AG04449 (cell line): ENCODE results near the gene RAD52.

Experiments used
- CTCF ChIA-PET: fragments of 350-600 bp; formaldehyde crosslinking; extraction: SDS; loops from one replicate; lab custom pipeline; 2021; ENCODE audit warnings: antibody characterized with exemption; lab: Yijun Ruan, JAX
- POLR2A ChIA-PET: fragments of 400-600, 350-600 bp; formaldehyde crosslinking; extraction: SDS; loops from one replicate; lab custom pipeline; 2020; ENCODE audit warnings: antibody characterized with exemption, inconsistent platforms; lab: Yijun Ruan, JAX
- DNase-seq: peaks from one replicate; pipeline ENCODE4 v3.0.0-alpha.2; 2010; ENCODE audit warnings: low read depth, low spot score
- H3K4me3 ChIP-seq: 2 replicates; pipeline ENCODE4 v1.5.1; 2011; ENCODE audit warnings: low read depth, mild to moderate bottlenecking, control low read depth, low read length
- CTCF ChIP-seq: IDR thresholded peaks from one replicate; pipeline ENCODE4 v1.5.1; 2011; ENCODE audit warnings: mild to moderate bottlenecking, moderate library complexity, low read length, control low read depth, inconsistent platforms; ENCODE audit not compliant: insufficient read depth; ENCODE audit errors: missing control alignments

The RAD52 gene

GRCh38 chr12:931591-931990 is 17.9 kb downstream of the RAD52 start:
- DNase-seq: no peak
- CTCF ChIA-PET: no interaction called here
- POLR2A ChIA-PET: no interaction called here
- H3K4me3 ChIP-seq: no peak overlapping the region
- no peak for TF ChIP-seq CTCF

- no peak for TF ChIP-seq CTCF
- ChIA-PET CTCF (interaction anchor here (1.1 kb wide), 1 partner anchor 20 kb away, joined by 3 read pairs; no protein-coding TSS in a partner anchor), POLR2A (no interaction called here)
- no peak overlapping the region for H3K4me3 ChIP-seq
- DNase-seq: no peak
Observed at GRCh38 chr12:931060-931459, 18.4 kb downstream of the RAD52 start.

GRCh38 chr12:926641-927040 is 22.9 kb downstream of the RAD52 start:
- ChIA-PET CTCF (interaction anchor here (0.6 kb wide), 1 partner anchor 110 kb away, joined by 3 read pairs; no protein-coding TSS in a partner anchor), POLR2A (no interaction called here)
- DNase-seq: no peak
- no peak overlapping the region for H3K4me3 ChIP-seq
- no peak for TF ChIP-seq CTCF

GRCh38 chr12:922285-922684 is 27.2 kb downstream of the RAD52 start:
- POLR2A ChIA-PET: no interaction called here
- H3K4me3 ChIP-seq: no peak overlapping the region
- TF ChIP-seq CTCF: no peak
- CTCF ChIA-PET: no interaction called here
- no peak for DNase-seq

- ChIA-PET CTCF (interaction anchor here (1.1 kb wide), 1 partner anchor 345 kb away, joined by 3 read pairs; no protein-coding TSS in a partner anchor), POLR2A (no interaction called here)
- no peak for TF ChIP-seq CTCF
- no peak overlapping the region for H3K4me3 ChIP-seq
- DNase-seq: no peak
Observed at GRCh38 chr12:920676-921075, 28.8 kb downstream of the RAD52 start.

- ChIA-PET CTCF (interaction anchor here (2.1 kb wide), 1 partner anchor 32 kb away, joined by 7 read pairs; the partner anchor contains the start of gene RAD52), POLR2A (no interaction called here)
- no peak overlapping the region for H3K4me3 ChIP-seq
- TF ChIP-seq CTCF: no peak
- no peak for DNase-seq
Observed at GRCh38 chr12:916712-917445, 32.6 kb downstream of the RAD52 start.
